Omental fat pad (tissue), 4 donors: ENCODE measurements around the gene TNFRSF14. TPM values are rescaled to one million over a fixed set of nuclear protein-coding genes. Genes with fewer than 3 reads are reported as not detected.

Experiments used
- ATAC-seq: fragments of 150-250 bp; one replicate; pipeline ENCODE4 v1.9.1; 2016; ENCODE audit warnings: mild to moderate bottlenecking, moderate library complexity; ENCODE audit not compliant: low FRiP score
- DNase-seq: peaks from one replicate; pipeline ENCODE4 v3.0.0-alpha.2; 2019; ENCODE audit warnings: low spot score
- total RNA-seq, 4 donors: library from RNA; depleted of rRNA; stranded (reverse); fragments of >200 nt; gene quantifications; one replicate each; pipeline ENCODE4 v1.1.0, GENCODE V29; 2016
- TF ChIP-seq, protein P1 (sequence below), 3 donors: fragments of 450-650 bp; IDR thresholded peaks; one replicate each; pipeline ENCODE4 v1.5.1; 2016 to 2017; ENCODE audit warnings: antibody characterized with exemption in 3 of 3, mild to moderate bottlenecking in 3 of 3, moderate library complexity in 2 of 3

TNFRSF14 gene
- total RNA-seq, 4 donors from 2014 or later: 26.6 to 108 (median 41.5) TPM

DNA sequence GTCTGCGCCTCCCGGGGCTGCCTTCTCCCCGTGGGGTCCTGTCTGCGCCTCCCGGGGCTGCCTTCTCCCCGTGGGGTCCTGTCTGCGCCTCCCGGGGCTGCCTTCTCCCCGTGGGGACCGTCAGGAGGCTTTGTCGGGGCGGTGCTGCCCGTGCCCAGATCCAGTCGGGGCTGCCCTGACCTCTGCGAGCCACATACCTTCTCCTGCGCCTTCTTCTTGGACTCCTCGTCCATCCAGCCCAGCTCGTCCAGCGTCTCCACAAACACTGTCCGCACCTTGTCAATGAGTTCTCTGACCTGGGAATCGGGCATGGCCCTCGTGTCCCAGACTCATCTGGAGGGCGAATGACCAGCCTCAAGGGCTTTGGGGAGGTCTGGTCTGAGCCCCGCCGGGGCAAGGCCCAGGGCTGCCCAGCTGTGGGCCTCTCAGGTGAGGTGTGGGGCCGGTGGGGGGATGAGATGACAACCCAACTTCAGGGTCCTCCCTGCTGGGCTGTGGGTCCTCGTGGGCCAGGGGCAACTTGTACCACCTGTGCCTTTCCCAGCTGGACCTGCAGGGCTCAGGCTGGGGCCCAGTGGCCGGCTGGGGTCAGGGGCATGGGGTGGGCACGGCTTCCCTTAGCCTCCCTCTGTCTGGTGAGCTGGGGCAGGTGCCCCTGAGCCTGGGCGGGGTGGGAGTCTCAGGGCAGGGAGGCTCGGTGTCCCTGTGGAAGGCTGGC is 39.8 kb downstream of the TNFRSF14 start:
- ATAC-seq (no peak), DNase-seq (no peak)
- TF ChIP-seq, protein P1, sequence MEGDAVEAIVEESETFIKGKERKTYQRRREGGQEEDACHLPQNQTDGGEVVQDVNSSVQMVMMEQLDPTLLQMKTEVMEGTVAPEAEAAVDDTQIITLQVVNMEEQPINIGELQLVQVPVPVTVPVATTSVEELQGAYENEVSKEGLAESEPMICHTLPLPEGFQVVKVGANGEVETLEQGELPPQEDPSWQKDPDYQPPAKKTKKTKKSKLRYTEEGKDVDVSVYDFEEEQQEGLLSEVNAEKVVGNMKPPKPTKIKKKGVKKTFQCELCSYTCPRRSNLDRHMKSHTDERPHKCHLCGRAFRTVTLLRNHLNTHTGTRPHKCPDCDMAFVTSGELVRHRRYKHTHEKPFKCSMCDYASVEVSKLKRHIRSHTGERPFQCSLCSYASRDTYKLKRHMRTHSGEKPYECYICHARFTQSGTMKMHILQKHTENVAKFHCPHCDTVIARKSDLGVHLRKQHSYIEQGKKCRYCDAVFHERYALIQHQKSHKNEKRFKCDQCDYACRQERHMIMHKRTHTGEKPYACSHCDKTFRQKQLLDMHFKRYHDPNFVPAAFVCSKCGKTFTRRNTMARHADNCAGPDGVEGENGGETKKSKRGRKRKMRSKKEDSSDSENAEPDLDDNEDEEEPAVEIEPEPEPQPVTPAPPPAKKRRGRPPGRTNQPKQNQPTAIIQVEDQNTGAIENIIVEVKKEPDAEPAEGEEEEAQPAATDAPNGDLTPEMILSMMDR (IDR thresholded peaks at IDR 0.05): no peak

DNA sequence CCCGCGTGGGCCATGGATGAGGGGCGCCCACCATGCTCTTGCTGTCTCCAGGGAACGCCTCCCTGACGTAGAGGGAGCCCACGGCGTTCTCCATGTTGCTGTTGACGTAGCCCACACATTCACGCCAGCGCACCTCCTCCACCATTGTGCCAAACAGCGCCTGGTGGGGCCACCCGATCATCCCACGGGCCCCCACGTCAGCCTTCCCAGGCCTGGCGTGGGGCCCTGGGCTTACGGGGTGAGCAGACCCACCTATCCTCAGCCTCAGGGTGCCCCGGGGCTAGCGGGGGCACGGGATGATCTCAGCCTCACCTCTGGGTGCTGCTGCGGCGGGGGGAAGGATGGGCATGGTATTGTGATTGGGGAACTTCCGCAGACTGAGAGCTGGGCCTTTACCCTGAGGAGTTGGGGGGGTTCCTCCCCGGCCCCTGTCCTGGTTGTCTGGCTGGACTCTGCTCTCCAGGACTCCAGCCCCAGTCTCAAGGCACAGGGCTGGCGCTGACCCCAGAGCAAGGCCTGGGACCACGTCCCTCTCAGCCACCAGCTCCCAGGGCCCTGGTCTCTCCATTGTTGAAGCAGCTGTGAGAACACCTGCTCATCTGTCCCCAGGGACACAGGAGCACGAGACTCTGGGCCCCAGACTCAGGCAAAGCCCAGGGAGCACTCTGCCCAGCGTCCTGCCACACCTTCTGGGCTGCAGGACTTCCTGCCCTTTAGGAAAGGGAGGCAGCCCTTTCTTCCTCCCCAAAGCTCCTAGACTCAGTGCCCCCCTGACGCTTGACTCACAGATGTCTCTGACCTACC is 40.6 kb downstream of the TNFRSF14 start:
- no peak for DNase-seq
- no peak for ATAC-seq
- TF ChIP-seq, protein P1 (IDR thresholded peaks at IDR 0.05): no peak

DNA sequence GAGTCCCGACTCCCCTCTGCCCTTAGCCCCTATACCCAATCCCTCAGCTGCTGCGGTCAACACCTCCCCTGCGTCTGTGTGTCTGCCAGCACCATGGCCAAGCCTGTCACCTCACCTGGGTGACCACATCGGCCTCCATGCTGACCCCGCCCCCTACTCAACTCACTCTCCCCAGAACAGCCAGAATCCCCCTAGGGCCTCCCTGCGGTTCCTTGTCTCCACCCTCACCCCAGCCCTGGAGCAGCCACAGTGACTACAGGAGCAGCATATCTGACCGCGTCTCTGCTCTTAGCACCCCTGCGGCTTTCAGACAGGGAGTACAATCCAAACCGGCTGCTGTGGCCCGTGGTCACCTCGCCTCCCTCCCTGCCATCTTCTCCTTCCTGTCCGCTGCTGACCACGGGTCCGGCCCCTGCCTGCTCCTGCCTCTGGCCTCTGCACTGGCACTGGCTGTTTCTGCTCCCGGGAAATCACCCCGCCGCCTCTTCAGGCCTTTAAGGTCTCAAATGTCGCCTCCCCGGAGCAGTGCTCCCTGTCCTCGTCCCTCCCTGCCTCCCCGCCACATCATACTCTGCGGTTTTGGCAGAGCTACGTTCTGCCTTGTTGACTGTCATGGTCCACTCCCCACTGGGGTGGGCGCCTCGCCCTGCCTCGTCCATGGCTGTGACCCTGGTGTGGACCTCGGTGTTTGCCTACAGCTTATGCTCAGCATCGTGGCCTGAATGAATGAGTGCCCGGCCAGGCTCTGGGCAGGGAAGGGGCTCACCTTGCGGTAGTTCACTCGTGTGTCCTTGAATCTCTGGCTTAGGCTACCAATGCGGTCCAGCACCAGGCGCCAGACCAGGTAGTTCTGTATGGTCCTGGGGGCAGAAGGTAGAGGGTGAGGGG is 41.5 kb downstream of the TNFRSF14 start:
- DNase-seq: no peak

DNA sequence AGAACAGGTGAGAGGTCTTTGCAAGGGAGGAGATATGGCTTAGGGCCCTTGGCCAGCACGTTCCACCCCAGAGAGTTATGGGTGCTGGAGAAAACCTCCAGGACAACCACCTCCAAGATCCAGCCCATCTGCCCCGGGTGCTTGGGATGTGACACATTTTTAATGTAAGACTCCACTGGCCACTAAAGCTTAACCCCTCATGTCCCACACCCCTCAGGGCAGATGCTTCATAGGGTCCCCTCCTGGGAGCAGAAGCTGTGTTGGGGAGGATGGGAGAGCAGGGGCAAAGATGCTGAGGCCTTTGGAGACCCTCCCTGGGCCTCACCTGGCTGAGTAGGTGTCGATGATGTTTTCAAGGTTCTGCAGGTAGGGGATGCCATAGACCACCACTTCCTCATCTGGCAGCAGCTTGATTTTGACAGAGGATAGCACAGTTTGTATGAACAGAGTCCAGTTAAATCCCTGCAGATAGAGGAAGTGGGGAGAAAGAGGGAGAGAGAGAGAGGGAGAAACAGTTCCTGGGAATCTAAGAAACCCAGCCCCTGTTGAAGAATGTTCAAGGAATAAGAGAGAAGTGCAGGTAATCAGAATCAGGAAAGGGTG is 42.3 kb downstream of the TNFRSF14 start:
- DNase-seq (no peak), ATAC-seq (no peak)
- TF ChIP-seq, protein P1 (IDR thresholded peaks at IDR 0.05): no peak

More for the DNA sequence above, 41.5 kb downstream of the TNFRSF14 start:
- TF ChIP-seq, protein P1 (IDR thresholded peaks at IDR 0.05): no peak
- ATAC-seq: no peak

DNA sequence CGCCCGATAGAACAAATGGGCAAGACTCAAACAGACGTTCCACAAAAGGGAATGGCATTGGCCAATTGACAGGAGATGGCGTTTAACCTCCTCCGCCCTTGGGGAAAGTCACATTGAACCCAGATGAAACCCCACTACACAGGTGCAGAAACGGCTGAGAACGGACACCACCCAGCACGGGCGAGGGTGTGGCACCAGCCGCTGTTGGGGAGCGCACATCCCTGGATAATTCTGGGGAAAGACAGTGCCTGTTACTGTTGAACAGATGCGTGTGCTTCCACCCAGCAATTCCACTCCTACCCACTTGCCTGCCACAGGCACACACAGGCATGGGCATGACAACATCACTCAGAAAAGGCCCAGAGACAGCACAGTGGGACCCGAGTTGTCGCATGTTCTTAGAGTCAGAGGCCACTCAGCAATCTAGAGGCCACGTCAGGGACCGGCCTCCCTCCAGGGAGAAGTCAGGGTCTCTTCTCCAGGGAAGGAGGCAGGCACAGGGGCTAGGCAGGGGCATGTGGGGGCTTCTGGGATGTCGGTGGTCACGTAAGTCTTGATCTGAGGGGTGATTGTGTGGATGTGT is 45.6 kb downstream of the TNFRSF14 start:
- ATAC-seq: no peak
- TF ChIP-seq, protein P1 (IDR thresholded peaks at IDR 0.05): no peak
- no peak for DNase-seq

DNA sequence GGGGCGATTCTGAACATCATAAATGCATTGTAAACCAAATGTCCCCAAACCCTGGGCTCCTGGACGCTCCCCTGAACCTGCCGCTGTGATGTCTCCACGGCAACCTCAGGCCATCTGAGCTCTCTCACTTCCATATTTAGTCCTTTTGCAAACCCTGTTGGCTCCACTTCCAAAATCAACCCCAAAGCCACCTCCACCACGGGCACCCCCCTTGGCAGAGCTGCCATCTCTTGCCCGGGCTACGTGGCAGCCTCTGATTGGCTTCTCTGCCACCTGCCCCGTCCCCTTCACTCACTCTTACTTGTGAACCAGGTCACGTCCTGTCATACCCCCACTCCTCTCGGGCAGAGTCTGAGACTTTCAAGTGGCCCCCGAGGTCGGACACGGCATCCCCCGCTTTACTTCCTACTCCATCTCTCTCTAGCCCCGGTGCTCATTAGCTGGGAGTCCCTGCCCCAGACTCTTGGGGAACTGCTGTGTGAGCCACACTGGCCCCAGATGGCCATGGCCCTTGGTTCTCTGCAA is 46.2 kb downstream of the TNFRSF14 start:
- TF ChIP-seq, protein P1 (IDR thresholded peaks at IDR 0.05): no peak
- ATAC-seq: no peak
- DNase-seq: no peak
